HepG2 (cell line): ENCODE data around the gene CAMSAP2. TPM values are rescaled to one million over a fixed set of nuclear protein-coding genes. Genes with fewer than 3 reads are reported as not detected.

ENCODE experiments used
- ATAC-seq: fragments of 200-7000 bp; cut with Tn5 transposase; 3 replicates; pipeline ENCODE4 v1.9.1; 2020; ENCODE audit warnings: mild to moderate bottlenecking, moderate library complexity
- BruUV-seq: library from RNA; stranded (reverse); fragments of 400-500 nt; replicated peaks from 2 replicates; lab custom pipeline; 2021; lab: Mats Ljungman, UMichigan
- CTCF ChIA-PET: fragments of 300-600 bp; formaldehyde crosslinking; extraction: SDS; loops from one replicate; lab custom pipeline; 2021; ENCODE audit warnings: low total read pairs, inconsistent platforms, low intra/inter-chr PET ratio; lab: Yijun Ruan, JAX
- POLR2A ChIA-PET: fragments of 350-600 bp; sonication (Branson Sonifier 250); formaldehyde crosslinking; loops from one replicate; lab custom pipeline; 2020; ENCODE audit warnings: antibody characterized with exemption, inconsistent platforms; lab: Yijun Ruan, JAX
- DNase-seq: peaks from one replicate; pipeline ENCODE4 v3.0.0-alpha.2; 2015; ENCODE audit warnings: low spot score
- FAIRE-seq: peaks from 3 replicates; lab custom pipeline; 2011; peaks lifted over from hg19 to GRCh38; lab: Jason Lieb, UNC
- H2AFZ ChIP-seq: one replicate; pipeline ENCODE4 v1.6.1; 2011; ENCODE audit warnings: low read length, inconsistent platforms
- H3K27ac ChIP-seq: fragments of 300-600 bp; 3 replicates; pipeline ENCODE4 v1.8.0; 2011; ENCODE audit warnings: mixed run types, mild to moderate bottlenecking, mixed read lengths, low read length, inconsistent platforms; ENCODE audit not compliant: insufficient read depth; ENCODE audit errors: extremely low read length
- H3K27me3 ChIP-seq, 2 experiments: fragments of 200-600 bp in 1 of 2; 2 replicates in 1 of 2; 3 replicates in 1 of 2; pipeline versions ENCODE4 v1.6.0 to v1.8.0; 2011; ENCODE audit warnings: low read length in 2 of 2, mild to moderate bottlenecking in 2 of 2, moderate library complexity in 2 of 2, inconsistent platforms in 1 of 2; ENCODE audit not compliant: insufficient read depth in 2 of 2, control insufficient read depth in 1 of 2
- H3K36me3 ChIP-seq, 2 experiments: fragments of 200-600 bp in 1 of 2; replicated peaks in 1 of 2; 2 replicates in 1 of 2; 3 replicates in 1 of 2; pipeline versions ENCODE4 v1.5.1 to v1.8.0; 2011; ENCODE audit warnings: low read length in 2 of 2, inconsistent platforms in 1 of 2; ENCODE audit not compliant: insufficient read depth in 2 of 2, control insufficient read depth in 1 of 2
- H3K4me1 ChIP-seq: 2 replicates; pipeline ENCODE4 v1.5.1; 2012; ENCODE audit warnings: low read length, inconsistent platforms; ENCODE audit not compliant: insufficient read depth
- H3K4me2 ChIP-seq: 2 replicates; pipeline ENCODE4 v1.6.0; 2011; ENCODE audit warnings: low read depth, low read length, inconsistent platforms
- H3K4me3 ChIP-seq, 3 experiments: fragments of 200-600 bp in 1 of 3; sonication (generic), shearing (Covaris generic) in 1 of 3; replicated peaks in 1 of 3; 2 replicates each; pipeline ENCODE4 v1.5.1; 2011 to 2016; ENCODE audit warnings: low read length in 3 of 3, inconsistent platforms in 2 of 3, low read depth in 2 of 3, mild to moderate bottlenecking in 2 of 3, control low read depth in 1 of 3, mixed read lengths in 1 of 3; ENCODE audit not compliant: insufficient read depth in 1 of 3
- H3K79me2 ChIP-seq: one replicate; pipeline ENCODE4 v1.6.1; 2011; ENCODE audit warnings: low read length, inconsistent platforms; ENCODE audit not compliant: insufficient read depth
- H3K9ac ChIP-seq: 2 replicates; pipeline ENCODE4 v1.6.0; 2011; ENCODE audit warnings: mild to moderate bottlenecking, low read depth, low read length, inconsistent platforms; ENCODE audit not compliant: insufficient read depth
- H3K9me3 ChIP-seq: 2 replicates; pipeline ENCODE4 v1.5.1; 2012; ENCODE audit warnings: mild to moderate bottlenecking, low read length
- H4K20me1 ChIP-seq: 2 replicates; pipeline ENCODE4 v1.6.0; 2011; ENCODE audit warnings: inconsistent platforms, mild to moderate bottlenecking, low read length, moderate library complexity; ENCODE audit not compliant: insufficient read depth
- BHLHE40 ChIP-seq: IDR thresholded peaks from 2 replicates; pipeline ENCODE4 v1.6.1; 2011; ENCODE audit warnings: low read length, improper control_type of control experiment
- GATAD2A ChIP-seq: IDR thresholded peaks from 2 replicates; pipeline ENCODE4 v1.6.1; 2016
- HNRNPH1 ChIP-seq: fragments of 200-400 bp; formaldehyde crosslinking; optimal IDR thresholded peaks from 2 replicates; pipeline ENCODE3; 2017; ENCODE audit warnings: mild to moderate bottlenecking, low read depth, low read length
- HNRNPUL1 ChIP-seq: fragments of 200-400 bp; formaldehyde crosslinking; IDR thresholded peaks from 2 replicates; pipeline ENCODE4 v1.6.1; 2017; ENCODE audit warnings: low read depth, mild to moderate bottlenecking, low read length, moderate library complexity
- IRF2 ChIP-seq: IDR thresholded peaks from 2 replicates; pipeline ENCODE4 v1.6.1; 2018; ENCODE audit warnings: missing genetic modification reagents, missing compliant biosample characterization
- KLF6 ChIP-seq: IDR thresholded peaks from 2 replicates; pipeline ENCODE4 v1.8.0; 2016; ENCODE audit warnings: missing biosample characterization, missing genetic modification reagents
- NFE2 ChIP-seq: sonication (generic); formaldehyde crosslinking; IDR thresholded peaks from 2 replicates; pipeline ENCODE4 v1.4.0; 2020; ENCODE audit warnings: missing genetic modification reagents
- NR2F1 ChIP-seq, 2 experiments: fragments of 450-650 bp in 1 of 2; formaldehyde crosslinking in 1 of 2; IDR thresholded peaks; 2 replicates each; pipeline versions ENCODE4 v1.5.0 to v1.6.1; 2016 to 2020; ENCODE audit warnings: mild to moderate bottlenecking in 1 of 2, missing compliant biosample characterization in 1 of 2, missing genetic modification reagents in 1 of 2, moderate library complexity in 1 of 2
- NR2F6 ChIP-seq, 2 experiments: IDR thresholded peaks; 2 replicates each; pipeline ENCODE4 v1.6.1; 2016; ENCODE audit warnings: antibody characterized with exemption in 1 of 2, mild to moderate bottlenecking in 1 of 2
- SP5 ChIP-seq: IDR thresholded peaks from 2 replicates; pipeline ENCODE4 v1.6.1; 2016; ENCODE audit warnings: low read depth, borderline replicate concordance
- THRA ChIP-seq: sonication (generic); formaldehyde crosslinking; IDR thresholded peaks from 2 replicates; pipeline ENCODE4 v1.4.0; 2020; ENCODE audit warnings: missing genetic modification reagents, borderline replicate concordance
- ZFP62 ChIP-seq: sonication (generic); formaldehyde crosslinking; IDR thresholded peaks from 2 replicates; pipeline ENCODE4 v1.4.0; 2020; ENCODE audit warnings: missing genetic modification reagents
- ZNF136 ChIP-seq: sonication (generic); formaldehyde crosslinking; IDR thresholded peaks from 2 replicates; pipeline ENCODE4 v1.8.1; 2022; ENCODE audit warnings: low read depth, mild to moderate bottlenecking, moderate library complexity, missing genetic modification reagents
- ZNF350 ChIP-seq: sonication (generic); formaldehyde crosslinking; IDR thresholded peaks from 2 replicates; pipeline ENCODE4 v1.4.0; 2020; ENCODE audit warnings: mild to moderate bottlenecking, low read depth, missing genetic modification reagents, borderline replicate concordance
- ZNF484 ChIP-seq: sonication (generic); formaldehyde crosslinking; IDR thresholded peaks from 2 replicates; pipeline ENCODE4 v1.5.1; 2020; ENCODE audit warnings: mild to moderate bottlenecking, low read depth, missing genetic modification reagents, borderline replicate concordance
- ZSCAN9 ChIP-seq: IDR thresholded peaks from 2 replicates; pipeline ENCODE4 v1.6.1; 2016; ENCODE audit warnings: borderline replicate concordance
- WGBS: methylation state at CpG from one replicate; pipeline ENCODE4 v1.1.6; 2017; ENCODE audit warnings: low lambda C conversion rate; 5-methylcytosine and 5-hydroxymethylcytosine counted together
- in situ Hi-C: cut with HindIII; loops from 2 replicates; pipeline ENCODE4 v1.10.0; 2017; ENCODE audit warnings: low pct_unique_long_range_greater_than_20kb; ENCODE audit not compliant: extremely low pct_ligation_motif_present
- intact Hi-C: fragments of 100-400 bp; cut with micrococcal nuclease; formaldehyde crosslinking; loops from one replicate; pipeline ENCODE4 v1.10.0; 2022; ENCODE audit not compliant: unreplicated experiment
- polyA plus RNA-seq, 8 experiments: library from polyadenylated mRNA; depleted of rRNA in 3 of 8; stranded (reverse) in 7 of 8; unstranded in 1 of 8; fragments of >200 nt; fragmentation: Illumina TruSeq in 4 of 8; extraction: Trizol in 4 of 8; gene quantifications; 2 replicates each; pipeline versions ENCODE4 v1.2.1 to v1.2.3, GENCODE V29; 2011 to 2016; ENCODE audit warnings: low read depth in 4 of 8, missing spikeins in 1 of 8, mixed read lengths in 1 of 8; ENCODE audit not compliant: insufficient read depth in 1 of 8
- total RNA-seq, 5 experiments: library from RNA; depleted of rRNA; stranded (reverse); fragments of >200 nt; fragmentation: Illumina TruSeq; extraction: Trizol; gene quantifications; 2 replicates each; pipeline ENCODE4 v1.2.3, GENCODE V29; 2016; ENCODE audit warnings: low read depth in 1 of 5
- TF ChIP-seq, protein P1 (sequence below): sonication (generic); formaldehyde crosslinking; IDR thresholded peaks from 2 replicates; pipeline ENCODE4 v1.4.0; 2020; ENCODE audit warnings: mild to moderate bottlenecking, missing genetic modification reagents
- TF ChIP-seq, protein P2 (sequence below): sonication (generic); formaldehyde crosslinking; conservative IDR thresholded peaks from 2 replicates; pipeline ENCODE4 v1.4.0; 2020; ENCODE audit warnings: mild to moderate bottlenecking, missing genetic modification reagents, moderate library complexity

Gene CAMSAP2
- total and polyA plus RNA-seq, 2 of the 13 experiments (the other 11 are each of a cell fraction or from before 2014, with no cell fraction given), result 3.4 to 8.2 TPM

DNA sequence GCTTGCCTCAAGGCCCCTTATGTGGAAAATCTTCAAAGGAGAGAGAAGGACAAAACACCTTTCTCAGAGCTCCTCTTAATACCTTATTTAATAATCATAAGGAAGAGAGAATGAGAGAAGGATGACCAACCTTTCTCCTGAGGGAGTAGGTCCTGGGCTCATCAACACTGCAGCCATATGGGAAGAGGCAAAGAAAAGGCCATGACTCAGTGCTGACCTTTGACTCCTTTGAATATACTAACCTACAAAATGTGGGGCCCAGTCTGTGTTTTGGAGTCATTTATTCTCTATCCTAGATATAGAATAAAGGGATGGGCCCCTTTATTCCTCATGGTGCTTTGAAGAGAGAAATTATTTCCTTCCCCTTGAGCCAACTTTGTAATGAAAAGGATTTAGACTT, 38.3 kb downstream of the CAMSAP2 start (continued):
- TF ChIP-seq, protein P1, sequence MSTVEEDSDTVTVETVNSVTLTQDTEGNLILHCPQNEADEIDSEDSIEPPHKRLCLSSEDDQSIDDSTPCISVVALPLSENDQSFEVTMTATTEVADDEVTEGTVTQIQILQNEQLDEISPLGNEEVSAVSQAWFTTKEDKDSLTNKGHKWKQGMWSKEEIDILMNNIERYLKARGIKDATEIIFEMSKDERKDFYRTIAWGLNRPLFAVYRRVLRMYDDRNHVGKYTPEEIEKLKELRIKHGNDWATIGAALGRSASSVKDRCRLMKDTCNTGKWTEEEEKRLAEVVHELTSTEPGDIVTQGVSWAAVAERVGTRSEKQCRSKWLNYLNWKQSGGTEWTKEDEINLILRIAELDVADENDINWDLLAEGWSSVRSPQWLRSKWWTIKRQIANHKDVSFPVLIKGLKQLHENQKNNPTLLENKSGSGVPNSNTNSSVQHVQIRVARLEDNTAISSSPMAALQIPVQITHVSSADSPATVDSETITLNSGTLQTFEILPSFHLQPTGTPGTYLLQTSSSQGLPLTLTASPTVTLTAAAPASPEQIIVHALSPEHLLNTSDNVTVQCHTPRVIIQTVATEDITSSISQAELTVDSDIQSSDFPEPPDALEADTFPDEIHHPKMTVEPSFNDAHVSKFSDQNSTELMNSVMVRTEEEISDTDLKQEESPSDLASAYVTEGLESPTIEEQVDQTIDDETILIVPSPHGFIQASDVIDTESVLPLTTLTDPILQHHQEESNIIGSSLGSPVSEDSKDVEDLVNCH (CRISPR knock-in tag), result no peak
- TF ChIP-seq NR2F1 (CRISPR knock-in tag; IDR thresholded peaks at IDR 0.05), result peak in 1 of 2 experiments; percentile 39; a peak in 1 of 4 replicates
- no peak for TF ChIP-seq HNRNPH1
- TF ChIP-seq NR2F6 (IDR thresholded peaks at IDR 0.05), result peak; percentile 50; the same call in 1 of the 2 replicates
- no peak for TF ChIP-seq NR2F6 (CRISPR knock-in tag; IDR thresholded peaks at IDR 0.05)
- TF ChIP-seq, all 625 proteins: peak for 3

DNA sequence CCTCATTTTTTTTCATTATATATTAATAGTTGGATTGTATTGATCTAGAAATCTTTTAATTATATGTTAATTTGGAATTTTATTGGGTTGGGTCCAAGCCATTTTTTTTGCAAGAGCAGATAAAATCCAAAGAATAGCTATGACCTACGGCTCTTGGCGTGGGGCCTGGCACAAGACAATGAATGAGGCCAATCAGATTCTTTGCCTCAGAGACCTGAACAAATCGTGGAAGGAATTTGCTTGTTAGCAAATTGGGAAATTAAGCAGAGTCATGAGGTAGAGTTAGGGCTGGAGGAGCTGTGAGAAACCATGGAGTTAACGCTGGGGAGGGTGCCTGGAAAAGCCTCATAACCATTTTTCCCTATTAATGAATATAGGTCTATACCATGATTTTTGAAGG, 40.1 kb downstream of the CAMSAP2 start:
- no peak for DNase-seq
- Histone ChIP-seq H3K9me3 (no peaks in the 10 kb centered on the region), H4K20me1 (no peaks in the 10 kb centered on the region), H3K4me2 (no peak overlapping the region), H3K36me3 (0 out of 5 replicates have a peak, but pooled peaks cover 0 to 12% of the 10 kb centered on the region in 2 experiments), H3K27ac (no peak overlapping the region), H3K4me3 (no peak overlapping the region), H3K27me3 (no peaks in the 10 kb centered on the region; a peak in 1 of 5 replicates), H3K79me2 (no peaks in the 10 kb centered on the region), H3K4me1 (peaks cover 13% of the 10 kb centered on the region), H2AFZ (no peak overlapping the region), H3K9ac (no peak overlapping the region)
- WGBS, result 99% methylated on average over 4 of the region's 4 CpGs
- in situ Hi-C loops, result no loop called here
- CTCF ChIA-PET, result no interaction called here
- no peak for ATAC-seq
- FAIRE-seq, result no peak
- intact Hi-C loops, result no loop called here
- no TSS peak for BruUV-seq
- POLR2A ChIA-PET, result no interaction called here
- TF ChIP-seq ZNF350 (CRISPR knock-in tag) (no peak), GATAD2A (CRISPR knock-in tag) (no peak), IRF2 (CRISPR knock-in tag) (no peak), ZNF136 (CRISPR knock-in tag) (no peak), SP5 (no peak), THRA (no peak), BHLHE40 (no peak), ZNF484 (CRISPR knock-in tag) (no peak), HNRNPUL1 (no peak), KLF6 (no peak), NFE2 (CRISPR knock-in tag) (no peak), ZSCAN9 (CRISPR knock-in tag) (no peak), ZFP62 (CRISPR knock-in tag) (no peak)
- TF ChIP-seq, protein P2, sequence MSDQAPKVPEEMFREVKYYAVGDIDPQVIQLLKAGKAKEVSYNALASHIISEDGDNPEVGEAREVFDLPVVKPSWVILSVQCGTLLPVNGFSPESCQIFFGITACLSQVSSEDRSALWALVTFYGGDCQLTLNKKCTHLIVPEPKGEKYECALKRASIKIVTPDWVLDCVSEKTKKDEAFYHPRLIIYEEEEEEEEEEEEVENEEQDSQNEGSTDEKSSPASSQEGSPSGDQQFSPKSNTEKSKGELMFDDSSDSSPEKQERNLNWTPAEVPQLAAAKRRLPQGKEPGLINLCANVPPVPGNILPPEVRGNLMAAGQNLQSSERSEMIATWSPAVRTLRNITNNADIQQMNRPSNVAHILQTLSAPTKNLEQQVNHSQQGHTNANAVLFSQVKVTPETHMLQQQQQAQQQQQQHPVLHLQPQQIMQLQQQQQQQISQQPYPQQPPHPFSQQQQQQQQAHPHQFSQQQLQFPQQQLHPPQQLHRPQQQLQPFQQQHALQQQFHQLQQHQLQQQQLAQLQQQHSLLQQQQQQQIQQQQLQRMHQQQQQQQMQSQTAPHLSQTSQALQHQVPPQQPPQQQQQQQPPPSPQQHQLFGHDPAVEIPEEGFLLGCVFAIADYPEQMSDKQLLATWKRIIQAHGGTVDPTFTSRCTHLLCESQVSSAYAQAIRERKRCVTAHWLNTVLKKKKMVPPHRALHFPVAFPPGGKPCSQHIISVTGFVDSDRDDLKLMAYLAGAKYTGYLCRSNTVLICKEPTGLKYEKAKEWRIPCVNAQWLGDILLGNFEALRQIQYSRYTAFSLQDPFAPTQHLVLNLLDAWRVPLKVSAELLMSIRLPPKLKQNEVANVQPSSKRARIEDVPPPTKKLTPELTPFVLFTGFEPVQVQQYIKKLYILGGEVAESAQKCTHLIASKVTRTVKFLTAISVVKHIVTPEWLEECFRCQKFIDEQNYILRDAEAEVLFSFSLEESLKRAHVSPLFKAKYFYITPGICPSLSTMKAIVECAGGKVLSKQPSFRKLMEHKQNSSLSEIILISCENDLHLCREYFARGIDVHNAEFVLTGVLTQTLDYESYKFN, result no peak
